ENCODE measurements around the gene PPP1R17. TPM values are rescaled to one million over a fixed set of nuclear protein-coding genes. Genes with fewer than 3 reads are reported as not detected.

The PPP1R17 gene
- total and polyA plus RNA-seq, 4 donors: not detected

GRCh38 chr7:31734456-31734855, 47.4 kb downstream of the PPP1R17 start:
- H3K27me3 ChIP-seq (ENCODE audit: control insufficient read depth in 4 of 4, insufficient read depth in 4 of 4, low read length in 3 of 4): peaks cover 0 to 10% (median 0%) of the 10 kb centered on the region in 4 donors
- no peak overlapping the region for H3K27ac ChIP-seq (ENCODE audit: low read depth in 1 of 2, low read length in 2 of 2)
- no peaks in the 10 kb centered on the region for H3K9me3 ChIP-seq (ENCODE audit: control insufficient read depth in 4 of 4, low read length in 3 of 4)
- DNase-seq (ENCODE audit: low spot score): no peak
- H3K4me1 ChIP-seq (ENCODE audit: control insufficient read depth in 4 of 4, insufficient read depth in 4 of 4, low read length in 3 of 4): no peaks in the 10 kb centered on the region
- no peaks in the 10 kb centered on the region for H3K36me3 ChIP-seq (ENCODE audit: control insufficient read depth in 4 of 4, insufficient read depth in 3 of 4, low read depth in 1 of 4, low read length in 3 of 4)
- no peak overlapping the region for H3K9ac ChIP-seq (ENCODE audit: low read depth in 1 of 2, low read length in 2 of 2)
- WGBS: 65% methylated on average over 5 of the region's 5 CpGs
- TF ChIP-seq NR2F2 (IDR thresholded peaks at IDR 0.05): no peak
- no peak for TF ChIP-seq ZBTB33 (IDR thresholded peaks at IDR 0.05)
- no peak for TF ChIP-seq FOXA1 (IDR thresholded peaks at IDR 0.05)
- TF ChIP-seq SP1 (IDR thresholded peaks at IDR 0.05): no peak
- no peak for TF ChIP-seq JUND (IDR thresholded peaks at IDR 0.05)
- TF ChIP-seq TAF1 (conservative IDR thresholded peaks at IDR 0.05): no peak
- no peak for TF ChIP-seq MAX (IDR thresholded peaks at IDR 0.05)
- no peak for TF ChIP-seq HNF4A (conservative IDR thresholded peaks at IDR 0.05)
- TF ChIP-seq RAD21 (IDR thresholded peaks at IDR 0.05): no peak
- no peak for TF ChIP-seq GABPA (IDR thresholded peaks at IDR 0.05 in 1 of 2, conservative IDR thresholded peaks at IDR 0.05 in 1 of 2)
- TF ChIP-seq EGR1 (IDR thresholded peaks at IDR 0.05; ENCODE audit: low read depth in 2 of 2): no peak
- TF ChIP-seq CTCF (IDR thresholded peaks at IDR 0.05; ENCODE audit: low read depth, low read length, missing input control): no peak
- no peak for TF ChIP-seq REST (IDR thresholded peaks at IDR 0.05)
- no peak overlapping the region for H3K4me3 ChIP-seq (ENCODE audit: low read depth in 1 of 3, low read length in 3 of 3)

GRCh38 chr7:31735991-31736982, 49.3 kb downstream of the PPP1R17 start:
- Histone ChIP-seq H3K4me3 (ENCODE audit: low read depth in 1 of 3, low read length in 3 of 3) (no peak overlapping the region), H3K9ac (ENCODE audit: low read depth in 1 of 2, low read length in 2 of 2) (no peak overlapping the region), H3K4me1 (ENCODE audit: control insufficient read depth in 4 of 4, insufficient read depth in 4 of 4, low read length in 3 of 4) (no peaks in the 10 kb centered on the region), H3K9me3 (ENCODE audit: control insufficient read depth in 4 of 4, low read length in 3 of 4) (no peaks in the 10 kb centered on the region), H3K27ac (ENCODE audit: low read depth in 1 of 2, low read length in 2 of 2) (no peak overlapping the region), H3K36me3 (ENCODE audit: control insufficient read depth in 4 of 4, insufficient read depth in 3 of 4, low read depth in 1 of 4, low read length in 3 of 4) (no peaks in the 10 kb centered on the region), H3K27me3 (ENCODE audit: control insufficient read depth in 4 of 4, insufficient read depth in 4 of 4, low read length in 3 of 4) (peaks cover 0 to 10% (median 0%) of the 10 kb centered on the region in 4 donors)
- WGBS: 48% methylated on average over 11 of the region's 11 CpGs
- DNase-seq (ENCODE audit: low spot score): peak; percentile 48
- TF ChIP-seq GABPA (IDR thresholded peaks at IDR 0.05 in 1 of 2, conservative IDR thresholded peaks at IDR 0.05 in 1 of 2) (no peak), ZBTB33 (IDR thresholded peaks at IDR 0.05) (no peak), RXRA (IDR thresholded peaks at IDR 0.05) (no peak), HNF4G (IDR thresholded peaks at IDR 0.05) (no peak), TAF1 (conservative IDR thresholded peaks at IDR 0.05) (no peak), HNF4A (conservative IDR thresholded peaks at IDR 0.05) (no peak), SP1 (IDR thresholded peaks at IDR 0.05) (no peak), RAD21 (IDR thresholded peaks at IDR 0.05) (peak; percentile 89 to 93), YY1 (IDR thresholded peaks at IDR 0.05) (no peak), CTCF (IDR thresholded peaks at IDR 0.05; ENCODE audit: low read depth, low read length, missing input control) (peak; percentile 86), NR2F2 (IDR thresholded peaks at IDR 0.05) (no peak)

All from liver (tissue), 9 donors.